Thoracic aorta (tissue), 2 donors: ENCODE data around the gene FARP1. TPM values are rescaled to one million over a fixed set of nuclear protein-coding genes. Genes with fewer than 3 reads are reported as not detected.

Experiments
- ATAC-seq: fragments of 150-250 bp; one replicate; pipeline ENCODE4 v1.8.0; 2017; ENCODE audit warnings: low read depth; ENCODE audit not compliant: insufficient number of reproducible peaks, low FRiP score
- DNase-seq: peaks from one replicate; pipeline ENCODE4 v3.0.0-alpha.2; 2020; ENCODE audit warnings: low spot score
- H3K27ac ChIP-seq, 2 donors: fragments of 200-600 bp; sonication (generic); 1 replicate in 1 of 2; 2 replicates in 1 of 2; pipeline ENCODE4 v1.5.1; 2016; ENCODE audit warnings: mild to moderate bottlenecking in 2 of 2, moderate library complexity in 2 of 2
- H3K27me3 ChIP-seq: fragments of 200-600 bp; sonication (generic); replicated peaks from 2 replicates; pipeline ENCODE4 v1.6.0; 2016; ENCODE audit warnings: mild to moderate bottlenecking; ENCODE audit not compliant: insufficient read depth
- H3K36me3 ChIP-seq: fragments of 200-600 bp; sonication (generic); one replicate; pipeline ENCODE4 v1.5.1; 2016
- H3K4me1 ChIP-seq, 2 donors: fragments of 200-600 bp; sonication (generic); 1 replicate in 1 of 2; 2 replicates in 1 of 2; pipeline versions ENCODE4 v1.5.1 to v1.6.0; 2016; ENCODE audit warnings: low read depth in 2 of 2, mild to moderate bottlenecking in 1 of 2; ENCODE audit not compliant: control insufficient read depth in 1 of 2
- H3K4me3 ChIP-seq: fragments of 200-600 bp; sonication (generic); 2 replicates; pipeline ENCODE4 v1.5.1; 2016; ENCODE audit warnings: mild to moderate bottlenecking
- H3K9me3 ChIP-seq: fragments of 200-600 bp; sonication (generic); 2 replicates; pipeline ENCODE4 v1.5.1; 2016
- total RNA-seq, 2 donors: library from RNA; depleted of rRNA; stranded (reverse); fragments of >200 nt; gene quantifications; one replicate each; pipeline versions ENCODE4 v1.1.0 to v1.2.3, GENCODE V29; 2016
- TF ChIP-seq, protein P1 (sequence below): fragments of 200-600 bp; sonication (generic); IDR thresholded peaks from one replicate; pipeline ENCODE4 v1.5.1; 2019; ENCODE audit warnings: antibody characterized with exemption

FARP1 gene
- total RNA-seq, 2 donors from 2014 or later, result 17.6 to 30.3 TPM

DNA sequence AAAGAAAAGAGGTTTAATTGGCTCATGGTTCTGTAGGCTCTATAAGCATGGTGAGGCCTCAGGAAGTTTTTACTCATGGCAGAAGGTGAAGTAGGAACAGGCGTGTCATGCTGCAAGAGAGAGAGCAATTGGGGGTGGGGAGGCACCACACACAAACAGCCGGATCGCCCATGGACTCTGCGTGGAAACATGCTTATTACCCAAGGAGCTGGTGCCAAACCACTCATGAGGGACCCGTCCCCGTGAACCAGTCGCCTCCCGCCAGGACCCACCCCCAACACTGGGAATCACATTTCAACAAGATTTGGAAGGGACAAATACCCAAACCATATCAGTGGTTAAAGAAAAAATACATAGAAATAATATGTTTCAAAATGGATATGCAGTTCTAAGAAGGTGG, 208.7 kb downstream of the FARP1 start:
- Histone ChIP-seq H3K9me3 (no peaks in the 10 kb centered on the region), H3K4me1 (no peaks in the 10 kb centered on the region), H3K27ac (no peak overlapping the region), H3K36me3 (no peaks in the 10 kb centered on the region), H3K27me3 (no peaks in the 10 kb centered on the region), H3K4me3 (no peak overlapping the region)
- TF ChIP-seq, protein P1, sequence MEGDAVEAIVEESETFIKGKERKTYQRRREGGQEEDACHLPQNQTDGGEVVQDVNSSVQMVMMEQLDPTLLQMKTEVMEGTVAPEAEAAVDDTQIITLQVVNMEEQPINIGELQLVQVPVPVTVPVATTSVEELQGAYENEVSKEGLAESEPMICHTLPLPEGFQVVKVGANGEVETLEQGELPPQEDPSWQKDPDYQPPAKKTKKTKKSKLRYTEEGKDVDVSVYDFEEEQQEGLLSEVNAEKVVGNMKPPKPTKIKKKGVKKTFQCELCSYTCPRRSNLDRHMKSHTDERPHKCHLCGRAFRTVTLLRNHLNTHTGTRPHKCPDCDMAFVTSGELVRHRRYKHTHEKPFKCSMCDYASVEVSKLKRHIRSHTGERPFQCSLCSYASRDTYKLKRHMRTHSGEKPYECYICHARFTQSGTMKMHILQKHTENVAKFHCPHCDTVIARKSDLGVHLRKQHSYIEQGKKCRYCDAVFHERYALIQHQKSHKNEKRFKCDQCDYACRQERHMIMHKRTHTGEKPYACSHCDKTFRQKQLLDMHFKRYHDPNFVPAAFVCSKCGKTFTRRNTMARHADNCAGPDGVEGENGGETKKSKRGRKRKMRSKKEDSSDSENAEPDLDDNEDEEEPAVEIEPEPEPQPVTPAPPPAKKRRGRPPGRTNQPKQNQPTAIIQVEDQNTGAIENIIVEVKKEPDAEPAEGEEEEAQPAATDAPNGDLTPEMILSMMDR, result no peak
- DNase-seq, result no peak
- ATAC-seq, result no peak

DNA sequence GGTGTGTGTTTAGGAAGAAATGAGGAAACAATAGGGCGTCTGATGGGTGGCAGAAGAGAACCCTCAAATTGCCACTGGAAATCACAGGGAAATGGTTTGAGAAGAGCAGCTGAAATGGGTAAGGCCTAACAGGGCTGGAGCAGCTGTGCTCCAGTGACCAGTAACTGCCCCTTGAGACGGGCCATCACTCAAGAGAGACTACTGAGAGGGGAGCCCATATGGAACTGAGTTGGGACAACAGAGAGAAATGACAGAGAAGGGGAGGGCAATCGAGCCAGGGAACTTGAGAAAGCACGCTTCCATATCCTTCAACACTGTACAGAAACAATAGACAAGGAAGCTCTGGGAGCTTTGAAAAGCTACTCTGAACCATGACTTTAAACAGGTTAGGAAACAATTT, 209.3 kb downstream of the FARP1 start:
- H3K4me3 ChIP-seq, result no peak overlapping the region
- H3K27me3 ChIP-seq, result no peaks in the 10 kb centered on the region
- ATAC-seq (no peak), DNase-seq (no peak)
- no peaks in the 10 kb centered on the region for H3K4me1 ChIP-seq
- H3K36me3 ChIP-seq, result no peaks in the 10 kb centered on the region
- TF ChIP-seq, protein P1, result no peak
- H3K27ac ChIP-seq, result no peak overlapping the region
- no peaks in the 10 kb centered on the region for H3K9me3 ChIP-seq

DNA sequence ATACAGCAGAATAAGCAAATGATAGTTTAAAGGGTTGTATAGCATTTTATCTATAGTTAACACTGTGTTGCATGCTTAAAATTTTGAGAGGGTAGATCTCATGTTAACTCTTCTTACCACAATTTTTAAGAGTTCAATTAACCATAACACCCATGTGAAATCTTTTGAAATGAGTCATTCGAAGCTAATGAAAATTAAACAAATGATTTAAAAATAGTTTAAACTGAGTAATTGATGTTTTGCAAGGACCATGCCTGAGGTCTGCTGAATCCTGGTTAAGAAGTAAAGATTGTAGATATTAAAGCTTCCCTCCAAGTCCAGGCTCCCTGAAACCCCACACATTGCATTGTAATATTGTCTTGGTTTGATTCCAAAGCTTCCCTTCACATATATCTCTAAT, 210.9 kb downstream of the FARP1 start:
- Histone ChIP-seq H3K4me1 (no peaks in the 10 kb centered on the region), H3K9me3 (no peaks in the 10 kb centered on the region), H3K4me3 (no peak overlapping the region), H3K27me3 (no peaks in the 10 kb centered on the region), H3K27ac (no peak overlapping the region), H3K36me3 (no peaks in the 10 kb centered on the region)
- TF ChIP-seq, protein P1, result no peak
- ATAC-seq (no peak), DNase-seq (no peak)

DNA sequence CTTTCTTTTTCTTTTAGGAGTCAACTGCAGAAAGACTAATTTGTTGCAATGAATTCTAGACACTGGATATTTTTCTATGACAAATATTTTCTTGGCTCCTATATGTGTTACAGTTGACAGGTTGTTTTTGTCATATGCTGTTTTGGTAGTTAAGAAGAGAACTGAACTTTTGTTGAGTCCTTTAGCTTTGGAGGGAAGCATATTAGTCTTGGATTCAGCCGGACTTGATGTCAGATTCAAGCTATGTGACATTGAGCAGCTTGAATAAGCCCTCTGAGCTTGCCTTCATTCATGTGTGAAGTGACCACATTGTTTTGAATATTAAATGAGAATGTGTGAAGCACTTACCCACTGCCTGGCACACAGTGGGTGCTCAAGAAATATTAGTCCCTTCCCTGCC, 216.0 kb downstream of the FARP1 start:
- TF ChIP-seq, protein P1, result no peak
- no peak for ATAC-seq
- no peak overlapping the region for H3K4me3 ChIP-seq
- no peak for DNase-seq
- no peaks in the 10 kb centered on the region for H3K4me1 ChIP-seq
- H3K27ac ChIP-seq, result no peak overlapping the region
- no peaks in the 10 kb centered on the region for H3K27me3 ChIP-seq
- no peaks in the 10 kb centered on the region for H3K36me3 ChIP-seq
- no peaks in the 10 kb centered on the region for H3K9me3 ChIP-seq

DNA sequence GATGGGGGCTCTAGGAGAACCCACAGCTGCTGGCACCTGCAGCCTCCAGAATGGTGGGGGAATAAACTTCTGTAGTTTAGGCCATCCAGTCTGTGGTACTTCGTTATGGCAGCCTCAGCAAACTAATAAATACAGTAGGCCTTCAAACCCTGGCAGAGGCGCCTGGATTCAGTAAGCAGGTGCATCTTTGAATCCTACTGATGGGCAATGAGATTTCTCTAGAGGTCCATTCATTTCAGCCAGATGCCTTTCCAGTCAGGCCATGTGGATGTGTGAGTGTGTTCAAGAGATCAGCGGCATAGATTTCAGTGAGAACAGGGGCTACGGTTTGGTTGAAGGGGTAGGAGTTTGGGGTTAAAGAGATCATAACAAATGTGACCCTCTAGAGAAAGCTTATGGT, 217.7 kb downstream of the FARP1 start:
- Histone ChIP-seq H3K27ac (no peak overlapping the region), H3K36me3 (no peaks in the 10 kb centered on the region), H3K4me1 (no peaks in the 10 kb centered on the region), H3K9me3 (no peaks in the 10 kb centered on the region), H3K27me3 (no peaks in the 10 kb centered on the region), H3K4me3 (no peak overlapping the region)
- DNase-seq (no peak), ATAC-seq (no peak)
- TF ChIP-seq, protein P1, result no peak
